KMS-11 (cell line): ENCODE measurements around the gene TMEM150B.

ENCODE experiments used
- H2AFZ ChIP-seq: fragments of 200-600 bp; sonication (generic); 2 replicates; pipeline ENCODE4 v1.6.1; 2016; ENCODE audit warnings: antibody characterized with exemption, mixed run types, low read depth
- H3K27ac ChIP-seq: fragments of 200-600 bp; sonication (generic); 2 replicates; pipeline ENCODE4 v1.6.1; 2016; ENCODE audit warnings: mild to moderate bottlenecking, mixed run types
- H3K27me3 ChIP-seq: fragments of 200-600 bp; sonication (generic); 2 replicates; pipeline ENCODE4 v1.6.1; 2017; ENCODE audit warnings: mild to moderate bottlenecking, low read depth, mixed run types, moderate library complexity; ENCODE audit not compliant: insufficient read depth
- H3K36me3 ChIP-seq: fragments of 200-600 bp; sonication (generic); 2 replicates; pipeline ENCODE4 v1.6.1; 2017; ENCODE audit warnings: mild to moderate bottlenecking, mixed run types; ENCODE audit not compliant: insufficient read depth
- H3K4me1 ChIP-seq: fragments of 200-600 bp; sonication (generic); 2 replicates; pipeline ENCODE4 v1.6.1; 2016; ENCODE audit warnings: mild to moderate bottlenecking, low read depth, mixed run types; ENCODE audit not compliant: poor library complexity, severe bottlenecking
- H3K4me2 ChIP-seq: fragments of 200-600 bp; sonication (generic); 2 replicates; pipeline ENCODE4 v1.7.0; 2016; ENCODE audit warnings: mild to moderate bottlenecking, mixed run types
- H3K4me3 ChIP-seq: fragments of 200-600 bp; sonication (generic); IDR thresholded peaks from 2 replicates; pipeline ENCODE4 v1.6.1; 2017; ENCODE audit warnings: low read depth, low read length, mixed read lengths; ENCODE audit not compliant: insufficient read depth
- H3K79me2 ChIP-seq: fragments of 200-600 bp; sonication (generic); 2 replicates; pipeline ENCODE4 v1.6.1; 2016; ENCODE audit warnings: low read depth, mixed run types; ENCODE audit not compliant: insufficient read depth
- H3K9ac ChIP-seq: fragments of 200-600 bp; sonication (generic); 2 replicates; pipeline ENCODE4 v1.6.1; 2016; ENCODE audit warnings: mild to moderate bottlenecking, mixed run types
- H4K20me1 ChIP-seq: fragments of 200-600 bp; sonication (generic); 2 replicates; pipeline ENCODE4 v1.6.1; 2016; ENCODE audit warnings: mild to moderate bottlenecking, mixed run types; ENCODE audit not compliant: insufficient read depth
- CTCF ChIP-seq: fragments of 200-600 bp; sonication (generic); conservative IDR thresholded peaks from 2 replicates; pipeline ENCODE4 v1.6.1; 2017; ENCODE audit warnings: low read depth, mild to moderate bottlenecking, antibody characterized with exemption, low read length, moderate library complexity, mixed read lengths

The TMEM150B gene

GRCh38 chr19:55319785-55320184 lies 5.4 kb downstream of the TMEM150B start:
- Histone ChIP-seq H3K27me3 (no peaks in the 10 kb centered on the region; the same call in 1 of the 2 replicates), H4K20me1 (no peaks in the 10 kb centered on the region), H3K79me2 (no peaks in the 10 kb centered on the region), H3K27ac (no peak overlapping the region), H2AFZ (no peak overlapping the region), H3K4me3 (no peak overlapping the region), H3K4me1 (peaks cover 2% of the 10 kb centered on the region), H3K4me2 (no peak overlapping the region), H3K36me3 (no peaks in the 10 kb centered on the region), H3K9ac (no peak overlapping the region)
- TF ChIP-seq CTCF: no peak

GRCh38 chr19:55316646-55317045 lies 8.5 kb downstream of the TMEM150B start:
- H3K4me2 ChIP-seq: no peak overlapping the region
- H3K79me2 ChIP-seq: no peaks in the 10 kb centered on the region
- no peak overlapping the region for H3K4me3 ChIP-seq
- no peak overlapping the region for H3K27ac ChIP-seq
- H2AFZ ChIP-seq: no peak overlapping the region
- no peak overlapping the region for H3K9ac ChIP-seq
- no peak for TF ChIP-seq CTCF
- H3K27me3 ChIP-seq: no peaks in the 10 kb centered on the region; the same call in 1 of the 2 replicates
- H3K36me3 ChIP-seq: no peaks in the 10 kb centered on the region
- H4K20me1 ChIP-seq: no peaks in the 10 kb centered on the region
- no peaks in the 10 kb centered on the region for H3K4me1 ChIP-seq

- Histone ChIP-seq H3K27me3 (no peaks in the 10 kb centered on the region; the same call in 1 of the 2 replicates), H3K79me2 (no peaks in the 10 kb centered on the region), H3K27ac (no peak overlapping the region), H4K20me1 (no peaks in the 10 kb centered on the region), H3K4me3 (no peak overlapping the region), H3K4me2 (no peak overlapping the region), H3K9ac (no peak overlapping the region), H3K36me3 (no peaks in the 10 kb centered on the region), H3K4me1 (no peaks in the 10 kb centered on the region), H2AFZ (no peak overlapping the region)
- no peak for TF ChIP-seq CTCF
These were observed 9.1 kb downstream of the TMEM150B start for GRCh38 chr19:55315956-55316525.

- H3K4me1 ChIP-seq: no peaks in the 10 kb centered on the region
- no peaks in the 10 kb centered on the region for H3K36me3 ChIP-seq
- no peak for TF ChIP-seq CTCF
These were observed 10.7 kb downstream of the TMEM150B start for GRCh38 chr19:55314396-55314795.

More at GRCh38 chr19:55314396-55314795, 10.7 kb downstream of the TMEM150B start:
- no peak overlapping the region for H2AFZ ChIP-seq
- H3K27ac ChIP-seq: no peak overlapping the region
- H3K9ac ChIP-seq: no peak overlapping the region
- no peaks in the 10 kb centered on the region for H4K20me1 ChIP-seq
- no peaks in the 10 kb centered on the region for H3K79me2 ChIP-seq
- no peak overlapping the region for H3K4me3 ChIP-seq
- no peak overlapping the region for H3K4me2 ChIP-seq
- no peaks in the 10 kb centered on the region for H3K27me3 ChIP-seq
